ENCODE data around the gene CUEDC2.
"Not testable (repeated sequence)": the region's sequence is repeated elsewhere in the genome, so short reads cannot be mapped to it uniquely, and the experiment has no call there.

CUEDC2 gene

GRCh38 chr10:102432162-102432950 lies at the start of gene CUEDC2:
TSS of gene CUEDC2 (minus strand) at chr10:102432574. CDS start at chr10:102425188, 7,386 bp downstream.
- peak; percentile 98 for DNase-seq

DNA sequence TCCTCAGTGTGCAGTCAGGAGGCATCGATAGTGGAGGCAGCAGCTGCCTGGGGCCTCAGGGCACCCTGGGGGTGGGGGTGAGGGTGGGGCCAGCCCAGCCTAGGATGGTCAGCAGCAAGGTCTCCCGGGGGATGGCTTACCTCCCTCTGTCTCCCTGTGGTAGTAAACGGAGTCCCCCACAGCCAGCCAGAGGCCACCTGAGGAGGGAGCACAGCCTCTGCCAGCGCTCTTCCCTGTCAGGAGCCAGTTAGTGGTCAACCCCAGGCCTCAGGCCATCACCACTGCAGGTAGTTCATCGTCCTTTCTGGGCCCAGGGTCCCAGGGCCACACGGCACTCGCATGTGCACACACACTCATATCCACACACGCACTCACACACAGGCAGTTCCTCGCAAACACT lies 48.0 kb upstream of the CUEDC2 start:
- no peak for DNase-seq

DNA sequence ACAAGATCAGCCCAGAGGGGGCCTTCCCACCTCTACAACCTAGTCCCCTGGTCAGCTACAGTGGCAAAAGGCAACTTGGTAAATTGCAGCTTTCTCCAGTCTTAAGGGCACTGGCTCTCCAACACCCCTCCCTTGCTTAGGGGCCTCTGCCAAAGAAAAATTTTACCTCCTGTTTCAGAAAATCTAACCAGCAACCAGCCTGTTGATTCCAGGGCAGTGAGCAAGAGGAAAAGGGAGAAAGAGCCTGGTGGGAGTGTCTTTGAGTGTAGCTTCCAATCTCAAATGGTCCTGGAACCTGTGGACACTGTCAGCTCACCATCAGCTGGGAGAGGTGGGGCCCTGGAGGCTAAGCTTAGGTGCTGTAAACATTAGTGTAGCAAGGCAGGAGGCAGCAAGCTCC lies 47.3 kb upstream of the CUEDC2 start:
- DNase-seq: no peak

GRCh38 chr10:102476466-102477141 lies 44.2 kb upstream of the CUEDC2 start:
- no peak for DNase-seq

- no peak for DNase-seq
These were observed 43.2 kb upstream of the CUEDC2 start for GRCh38 chr10:102475451-102476040.

GRCh38 chr10:102473445-102474331 lies 41.3 kb upstream of the CUEDC2 start:
- no peak for DNase-seq

DNA sequence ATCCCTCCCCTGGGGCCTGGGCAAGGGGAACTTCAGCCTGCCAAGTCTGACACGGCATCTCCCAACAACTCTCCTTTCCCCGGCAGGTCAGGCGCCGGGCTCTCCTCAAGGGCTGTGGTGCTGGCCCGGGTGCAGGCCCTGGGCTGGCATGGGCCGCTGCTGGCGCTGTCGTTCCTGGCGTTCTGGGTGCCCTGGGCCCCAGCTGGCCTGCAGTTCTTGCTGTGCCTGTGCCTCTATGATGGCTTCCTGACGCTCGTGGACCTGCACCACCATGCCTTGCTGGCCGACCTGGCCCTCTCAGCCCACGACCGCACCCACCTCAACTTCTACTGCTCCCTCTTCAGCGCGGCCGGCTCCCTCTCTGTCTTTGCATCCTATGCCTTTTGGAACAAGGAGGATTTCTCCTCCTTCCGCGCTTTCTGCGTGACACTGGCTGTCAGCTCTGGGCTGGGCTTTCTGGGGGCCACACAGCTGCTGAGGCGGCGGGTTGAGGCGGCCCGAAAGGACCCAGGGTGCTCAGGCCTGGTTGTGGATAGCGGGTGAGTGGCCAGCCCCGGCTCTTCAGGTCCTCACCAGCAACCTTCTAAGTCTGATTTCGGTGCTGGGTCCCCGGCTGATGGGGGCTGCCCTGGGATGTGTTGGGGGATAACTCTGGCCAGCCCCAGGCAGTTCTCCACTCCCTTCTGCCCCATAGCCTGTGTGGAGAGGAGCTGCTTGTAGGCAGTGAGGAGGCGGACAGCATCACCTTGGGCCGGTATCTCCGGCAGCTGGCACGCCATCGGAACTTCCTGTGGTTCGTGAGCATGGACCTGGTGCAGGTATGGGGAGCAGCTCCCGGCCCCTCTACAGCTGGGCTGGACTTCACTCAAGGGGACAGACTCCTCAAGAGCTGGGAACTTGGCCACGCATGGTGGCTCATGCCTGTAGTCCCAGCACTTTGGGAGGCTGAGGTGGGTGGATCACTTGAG lies 38.5 kb upstream of the CUEDC2 start:
- no peak for DNase-seq

GRCh38 chr10:102468683-102469082 lies 36.3 kb upstream of the CUEDC2 start:
- DNase-seq: no peak

DNA sequence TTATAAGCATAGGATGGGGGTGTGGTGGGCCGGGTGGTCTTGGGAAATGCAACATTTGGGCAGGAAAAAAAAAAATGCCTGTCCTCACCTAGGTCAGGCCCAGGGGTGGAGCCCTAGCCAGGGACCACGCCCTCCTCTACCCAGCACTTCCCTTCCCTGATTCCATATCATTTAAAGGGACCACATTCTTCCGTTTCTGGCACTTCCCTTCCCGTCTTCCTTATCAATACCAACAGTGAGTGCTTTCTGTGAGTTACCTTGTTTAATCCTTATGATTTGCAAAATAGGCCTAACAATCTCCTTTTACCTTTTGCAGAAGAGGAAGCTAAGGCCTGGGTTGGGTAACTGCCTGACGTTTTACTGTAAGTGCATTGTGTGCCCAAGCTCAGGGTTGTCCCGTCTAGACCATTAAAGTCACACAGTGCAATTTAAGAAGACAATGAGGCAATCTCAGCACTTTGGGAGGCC lies 35.6 kb upstream of the CUEDC2 start:
- DNase-seq: no peak

DNA sequence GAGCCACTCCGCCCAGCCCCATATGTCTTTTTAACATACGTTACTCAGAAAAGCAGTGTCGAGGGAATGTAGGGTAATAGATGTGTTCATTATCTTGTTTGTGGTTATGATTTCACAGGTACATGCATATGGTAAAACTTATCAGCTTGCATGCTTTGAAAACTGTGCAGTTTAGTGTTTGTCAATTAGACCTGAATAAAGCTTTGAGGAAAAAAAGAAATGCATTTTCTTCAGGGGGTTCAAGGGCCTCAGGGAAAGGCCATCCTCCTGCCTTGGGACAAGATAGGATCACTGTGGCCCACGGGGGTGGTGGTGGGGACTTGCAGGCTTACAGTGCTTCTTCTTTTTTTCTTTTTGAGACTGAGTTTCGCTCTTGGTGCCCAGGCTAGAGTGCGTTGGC lies 34.9 kb upstream of the CUEDC2 start:
- no peak for DNase-seq

DNA sequence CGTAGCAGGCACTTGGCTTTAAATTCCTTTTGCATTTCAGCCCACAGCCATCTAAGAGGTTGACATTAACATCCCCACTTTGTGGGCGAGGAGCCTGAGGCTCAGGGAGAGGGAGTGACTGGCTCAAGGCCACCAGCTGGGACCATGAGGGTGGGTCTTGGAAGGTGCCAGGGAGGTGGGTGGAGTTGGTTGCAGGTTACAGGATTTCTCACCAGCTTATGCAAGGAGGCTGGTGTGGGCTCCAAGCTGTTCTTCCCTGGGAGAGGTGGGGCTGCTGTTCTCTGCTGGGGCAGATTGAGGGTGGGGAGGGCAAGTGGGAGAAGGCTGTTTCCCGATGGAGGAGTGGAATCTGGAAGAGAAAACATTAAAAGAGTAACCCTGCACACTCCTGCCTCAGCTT lies 33.1 kb upstream of the CUEDC2 start:
- DNase-seq: no peak

GRCh38 chr10:102463983-102464382 lies 31.6 kb upstream of the CUEDC2 start:
- DNase-seq: no peak

GRCh38 chr10:102462512-102463054 lies 30.2 kb upstream of the CUEDC2 start:
- DNase-seq: no peak

GRCh38 chr10:102461187-102462054 lies 29.0 kb upstream of the CUEDC2 start:
- peak; percentile 85 for DNase-seq

GRCh38 chr10:102460836-102461186 lies 28.4 kb upstream of the CUEDC2 start:
- DNase-seq: no peak

DNA sequence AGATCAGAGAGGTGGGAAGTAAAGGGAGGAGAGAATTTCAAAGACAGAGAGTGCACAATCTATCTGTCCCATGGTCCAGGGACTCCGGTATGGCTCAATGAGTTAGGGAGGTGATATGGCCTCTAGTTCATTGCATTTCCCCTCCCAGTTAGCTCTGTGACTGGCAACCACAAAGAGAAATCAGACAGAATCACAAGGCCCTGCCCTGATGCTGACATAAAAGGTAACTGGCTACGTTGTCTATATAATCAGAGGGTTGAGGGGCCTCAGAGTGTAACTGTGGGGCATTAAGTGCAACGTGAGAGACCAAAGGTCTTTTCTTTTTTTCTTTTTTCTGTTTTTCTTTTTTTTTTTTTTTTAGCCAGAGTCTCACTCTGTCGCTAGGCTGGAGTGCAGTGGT lies 26.3 kb upstream of the CUEDC2 start:
- no peak for DNase-seq

DNA sequence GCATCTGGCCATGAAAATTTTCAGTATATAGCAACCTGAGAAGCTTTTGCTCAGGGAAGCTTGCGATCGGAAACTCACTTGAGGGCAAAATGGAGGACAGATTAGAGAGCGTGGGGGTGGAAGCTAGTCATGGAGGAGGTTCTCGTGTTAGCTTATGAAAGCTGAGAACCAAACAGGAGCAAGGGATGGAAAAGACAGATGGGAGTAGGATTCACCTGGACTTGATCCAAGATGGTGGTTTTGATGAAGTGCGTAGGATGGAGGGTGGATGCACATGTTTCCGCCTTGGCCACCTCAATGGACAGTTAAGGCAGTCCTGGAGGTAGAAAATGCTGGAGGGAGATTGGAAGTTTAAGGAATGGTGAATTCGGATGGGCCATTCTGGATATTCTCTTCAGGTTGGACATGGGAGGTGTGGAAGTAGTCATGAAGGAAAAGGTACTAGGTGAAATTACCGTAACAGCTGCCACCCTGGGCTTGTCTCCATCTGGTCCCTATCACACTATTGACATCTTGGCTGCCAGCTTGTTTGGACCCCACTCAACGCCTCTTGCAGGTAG lies 25.3 kb upstream of the CUEDC2 start:
- DNase-seq: no peak

- DNase-seq: peak; percentile 86
These were observed 23.6 kb upstream of the CUEDC2 start for GRCh38 chr10:102455893-102456471.

GRCh38 chr10:102454662-102455487 lies 22.5 kb upstream of the CUEDC2 start:
- not testable (repeated sequence) for DNase-seq

Data from EL (cell line).